Activated CD8-positive, alpha-beta T cell treated with anti-CD3 and anti-CD28 coated beads for 36 hours (primary cell): ENCODE data around the gene HLA-DOB. TPM values are rescaled to one million over a fixed set of nuclear protein-coding genes. Genes with fewer than 3 reads are reported as not detected.

Experiments
- ATAC-seq: fragments of 200-7000 bp; cut with Tn5 transposase; one replicate; pipeline ENCODE4 v1.10.0; 2021; ENCODE audit warnings: mild to moderate bottlenecking, moderate library complexity
- CTCF ChIA-PET: fragments of 350-600 bp; sonication (Branson Sonifier 250); formaldehyde crosslinking; loops from one replicate; lab custom pipeline; 2021; ENCODE audit warnings: antibody characterized with exemption; lab: Charles Lee
- POLR2A ChIA-PET: fragments of 350-600 bp; sonication (Branson Sonifier 250); formaldehyde crosslinking; loops from one replicate; lab custom pipeline; 2021; ENCODE audit warnings: antibody characterized with exemption; lab: Charles Lee
- DNase-seq: peaks from one replicate; pipeline ENCODE4 v3.0.0-alpha.2; 2020
- H3K27ac Mint-ChIP-seq: one replicate; pipeline ENCODE4 v1.8.0; 2021; ENCODE audit warnings: mild to moderate bottlenecking, mixed read lengths
- H3K27me3 Mint-ChIP-seq: one replicate; pipeline ENCODE4 v1.8.0; 2021; ENCODE audit warnings: mixed read lengths
- H3K36me3 Mint-ChIP-seq: one replicate; pipeline ENCODE4 v1.8.0; 2021; ENCODE audit warnings: low read depth, mixed read lengths
- H3K4me1 Mint-ChIP-seq: one replicate; pipeline ENCODE4 v1.8.0; 2021; ENCODE audit warnings: low read depth, mixed read lengths
- H3K4me3 Mint-ChIP-seq: one replicate; pipeline ENCODE4 v1.8.0; 2021; ENCODE audit warnings: mild to moderate bottlenecking, moderate library complexity, mixed read lengths
- H3K9me3 Mint-ChIP-seq: one replicate; pipeline ENCODE4 v1.8.0; 2021; ENCODE audit warnings: mixed read lengths
- CTCF ChIP-seq: fragments of 200-600 bp; IDR thresholded peaks from one replicate; pipeline ENCODE4 v1.8.0; 2022; ENCODE audit warnings: antibody characterized with exemption, mild to moderate bottlenecking
- intact Hi-C: fragments of 100-400 bp; cut with micrococcal nuclease; formaldehyde crosslinking; loops from one replicate; pipeline ENCODE4 v1.10.0; 2022
- total RNA-seq, 2 experiments: library from RNA; stranded (reverse); gene quantifications; one replicate each; pipeline ENCODE4 v1.2.3, GENCODE V29; 2021

The HLA-DOB gene
- total RNA-seq, 2 experiments from 2014 or later: 10.2 to 11.6 TPM

- no peak overlapping the region for H3K4me3 Mint-ChIP-seq
- peaks cover 44% of the 10 kb centered on the region for H3K27me3 Mint-ChIP-seq
- H3K9me3 Mint-ChIP-seq: no peaks in the 10 kb centered on the region
- H3K27ac Mint-ChIP-seq: no peak overlapping the region
- TF ChIP-seq CTCF: no peak
- ATAC-seq: no peak
- intact Hi-C loops: loop anchor here (5.0 to 10.0 kb wide), 2 partner anchors 85 to 387 kb away; no protein-coding TSS in a partner anchor
- POLR2A ChIA-PET: no interaction called here
- H3K4me1 Mint-ChIP-seq: peaks cover 11% of the 10 kb centered on the region
- CTCF ChIA-PET: interaction anchor here (0.8 to 4.3 kb wide), 8 partner anchors 9 to 386 kb away, joined by 3 to 32 read pairs (median 6); partner anchors contain the start of gene TAP2
- no peak for DNase-seq
- no peaks in the 10 kb centered on the region for H3K36me3 Mint-ChIP-seq
Measured at GRCh38 chr6:32799740-32800139, 17.1 kb downstream of the HLA-DOB start.

- POLR2A ChIA-PET: no interaction called here
- Mint-ChIP-seq H3K9me3 (no peaks in the 10 kb centered on the region), H3K4me1 (peaks cover 17% of the 10 kb centered on the region), H3K36me3 (no peaks in the 10 kb centered on the region), H3K27ac (no peak overlapping the region), H3K27me3 (peaks cover 45% of the 10 kb centered on the region), H3K4me3 (no peak overlapping the region)
- intact Hi-C loops: loop anchor here (5.0 to 10.0 kb wide), 2 partner anchors 84 to 387 kb away; no protein-coding TSS in a partner anchor
- ATAC-seq (no peak), DNase-seq (no peak)
- CTCF ChIA-PET: interaction anchor here (0.8 to 4.3 kb wide), 9 partner anchors 10 to 385 kb away, joined by 3 to 32 read pairs (median 5); partner anchors contain the start of gene TAP2
- no peak for TF ChIP-seq CTCF
Measured at GRCh38 chr6:32799168-32799567, 17.6 kb downstream of the HLA-DOB start.

- peaks cover 41% of the 10 kb centered on the region for H3K27me3 Mint-ChIP-seq
Measured at GRCh38 chr6:32796848-32797776, 19.7 kb downstream of the HLA-DOB start.

GRCh38 chr6:32794510-32794909, 22.3 kb downstream of the HLA-DOB start:
- no peak for DNase-seq
- TF ChIP-seq CTCF: no peak
- intact Hi-C loops: loop anchor here (10.0 kb wide), 1 partner anchor 80 kb away; no protein-coding TSS in a partner anchor
- Mint-ChIP-seq H3K9me3 (no peaks in the 10 kb centered on the region), H3K36me3 (no peaks in the 10 kb centered on the region), H3K27ac (no peak overlapping the region), H3K4me3 (no peak overlapping the region), H3K27me3 (peaks cover 32% of the 10 kb centered on the region), H3K4me1 (peaks cover 23% of the 10 kb centered on the region)
- ChIA-PET POLR2A (interaction anchor here (0.8 to 1.4 kb wide), 3 partner anchors 26 to 384 kb away, joined by 3 read pairs; no protein-coding TSS in a partner anchor), CTCF (interaction anchor here (0.9 to 4.3 kb wide), 8 partner anchors 8 to 380 kb away, joined by 3 to 47 read pairs (median 8); no protein-coding TSS in a partner anchor)
- no peak for ATAC-seq

More at GRCh38 chr6:32796848-32797776, 19.7 kb downstream of the HLA-DOB start:
- POLR2A ChIA-PET: interaction anchor here (0.5 to 0.8 kb wide), 2 partner anchors 10 to 184 kb away, joined by 3 read pairs; no protein-coding TSS in a partner anchor
- Mint-ChIP-seq H3K27ac (no peak overlapping the region), H3K4me1 (peaks cover 23% of the 10 kb centered on the region), H3K36me3 (no peaks in the 10 kb centered on the region), H3K4me3 (peak overlapping the region; percentile 64), H3K9me3 (no peaks in the 10 kb centered on the region)
- peak; percentile 87 for ATAC-seq
- DNase-seq: peak; percentile 90
- intact Hi-C loops: loop anchor here (5.0 to 10.0 kb wide), 2 partner anchors 82 to 385 kb away; no protein-coding TSS in a partner anchor
- CTCF ChIA-PET: interaction anchor here (0.8 to 4.3 kb wide), 15 partner anchors 9 to 383 kb away, joined by 3 to 32 read pairs (median 4); partner anchors contain the start of genes HLA-DQA2 and TAP2
- peak; percentile 90 for TF ChIP-seq CTCF
